Activated naive CD8-positive, alpha-beta T cell treated with anti-CD3 and anti-CD28 coated beads for 36 hours (primary cell): ENCODE data around the gene SNRK. TPM values are rescaled to one million over a fixed set of nuclear protein-coding genes. Genes with fewer than 3 reads are reported as not detected.
A peak's percentile ranks its signal among the peaks of the same experiment; 100 is the strongest.

Experiments
- DNase-seq: peaks from one replicate; pipeline ENCODE4 v3.0.0; 2021
- H3K27ac Mint-ChIP-seq: one replicate; pipeline ENCODE4 v1.8.0; 2022; ENCODE audit warnings: mild to moderate bottlenecking, moderate library complexity, mixed read lengths
- H3K27me3 Mint-ChIP-seq: one replicate; pipeline ENCODE4 v1.8.0; 2022; ENCODE audit warnings: mild to moderate bottlenecking, mixed read lengths
- H3K36me3 Mint-ChIP-seq: one replicate; pipeline ENCODE4 v1.8.0; 2021; ENCODE audit warnings: mild to moderate bottlenecking, mixed read lengths
- H3K4me1 Mint-ChIP-seq: one replicate; pipeline ENCODE4 v1.8.0; 2021; ENCODE audit warnings: mixed read lengths
- H3K4me3 Mint-ChIP-seq: one replicate; pipeline ENCODE4 v1.8.0; 2022; ENCODE audit warnings: mild to moderate bottlenecking, moderate library complexity, mixed read lengths
- H3K9me3 Mint-ChIP-seq: one replicate; pipeline ENCODE4 v1.8.0; 2022; ENCODE audit warnings: mixed read lengths
- total RNA-seq, 2 experiments: library from RNA; stranded (reverse); gene quantifications; one replicate each; pipeline ENCODE4 v1.2.3, GENCODE V29; 2021

The SNRK gene, protein sequence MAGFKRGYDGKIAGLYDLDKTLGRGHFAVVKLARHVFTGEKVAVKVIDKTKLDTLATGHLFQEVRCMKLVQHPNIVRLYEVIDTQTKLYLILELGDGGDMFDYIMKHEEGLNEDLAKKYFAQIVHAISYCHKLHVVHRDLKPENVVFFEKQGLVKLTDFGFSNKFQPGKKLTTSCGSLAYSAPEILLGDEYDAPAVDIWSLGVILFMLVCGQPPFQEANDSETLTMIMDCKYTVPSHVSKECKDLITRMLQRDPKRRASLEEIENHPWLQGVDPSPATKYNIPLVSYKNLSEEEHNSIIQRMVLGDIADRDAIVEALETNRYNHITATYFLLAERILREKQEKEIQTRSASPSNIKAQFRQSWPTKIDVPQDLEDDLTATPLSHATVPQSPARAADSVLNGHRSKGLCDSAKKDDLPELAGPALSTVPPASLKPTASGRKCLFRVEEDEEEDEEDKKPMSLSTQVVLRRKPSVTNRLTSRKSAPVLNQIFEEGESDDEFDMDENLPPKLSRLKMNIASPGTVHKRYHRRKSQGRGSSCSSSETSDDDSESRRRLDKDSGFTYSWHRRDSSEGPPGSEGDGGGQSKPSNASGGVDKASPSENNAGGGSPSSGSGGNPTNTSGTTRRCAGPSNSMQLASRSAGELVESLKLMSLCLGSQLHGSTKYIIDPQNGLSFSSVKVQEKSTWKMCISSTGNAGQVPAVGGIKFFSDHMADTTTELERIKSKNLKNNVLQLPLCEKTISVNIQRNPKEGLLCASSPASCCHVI
- total RNA-seq: 10 to 100 TPM; 26.8 to 29.3 TPM

DNA sequence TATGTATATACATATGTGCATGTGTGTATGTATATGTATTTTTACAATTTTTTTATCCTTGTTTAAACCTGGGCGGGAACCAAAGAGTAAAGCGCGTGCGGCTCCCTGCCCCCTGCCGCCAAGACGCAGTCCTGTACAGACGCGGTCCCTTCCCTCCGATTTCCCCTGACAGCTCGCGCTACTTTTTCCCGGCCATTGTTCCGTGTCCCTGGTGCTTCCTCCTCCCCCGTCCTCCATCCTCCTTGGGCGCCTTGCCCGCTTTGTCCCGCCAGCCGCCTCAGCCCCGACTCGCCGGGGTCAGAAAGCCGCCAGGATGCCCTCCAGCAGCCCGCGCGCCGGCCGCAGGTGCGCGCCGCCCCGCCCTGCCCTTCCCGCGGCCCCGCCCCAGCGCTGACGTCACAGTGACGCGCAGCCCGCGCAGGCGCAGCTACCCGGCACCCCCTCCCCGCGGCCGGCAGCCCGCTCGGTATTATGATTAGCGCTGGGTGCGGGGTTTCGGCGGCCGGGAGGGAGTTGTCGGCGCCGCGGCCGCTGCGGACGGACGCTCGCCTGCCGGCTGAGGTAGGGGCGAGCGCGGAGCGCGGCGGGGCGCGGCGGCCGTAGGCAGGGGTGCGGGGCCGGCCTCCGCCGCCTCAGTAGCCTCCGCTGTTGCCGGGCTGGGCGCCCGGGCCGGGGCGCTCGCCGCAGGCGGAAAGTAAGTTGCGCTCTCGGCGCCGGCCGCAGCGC is at the start of gene SNRK:
TSS of gene SNRK (plus strand) at position 426 of the 726 bp plus-strand sequence. CDS start 16,664 bp downstream, outside the sequence.
- H3K27ac Mint-ChIP-seq: peak within 1 kb of the TSS; percentile 97
- peak; percentile 92 for DNase-seq
- peak within 1 kb of the TSS; percentile 90 for H3K4me3 Mint-ChIP-seq
- peaks cover 17% of the 10 kb centered on the region for H3K36me3 Mint-ChIP-seq
- no peaks in the 10 kb centered on the region for H3K9me3 Mint-ChIP-seq
- H3K27me3 Mint-ChIP-seq: no peaks in the 10 kb centered on the region
- peaks cover 42% of the 10 kb centered on the region for H3K4me1 Mint-ChIP-seq

DNA sequence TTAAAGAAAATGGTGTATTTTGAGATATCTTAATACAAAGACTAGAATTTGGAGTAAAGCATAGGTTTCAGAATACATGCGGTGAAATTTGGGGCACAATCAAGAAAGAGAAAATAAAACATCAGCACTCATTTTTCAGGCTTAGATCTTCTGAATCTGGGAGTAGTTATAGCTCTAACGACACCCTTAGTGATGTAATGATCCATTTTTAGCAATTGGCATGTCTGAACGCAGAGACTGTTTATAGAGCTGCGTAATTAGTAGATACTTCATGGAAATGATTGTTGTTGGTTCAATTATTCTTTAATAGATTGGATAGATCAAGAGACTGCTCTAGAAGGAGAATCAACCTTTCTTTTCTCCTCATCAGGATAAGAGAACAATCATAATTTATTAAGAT is 47.5 kb upstream of the SNRK start:
- H3K27ac Mint-ChIP-seq: no peak overlapping the region
- peaks cover 19% of the 10 kb centered on the region for H3K4me1 Mint-ChIP-seq
- no peaks in the 10 kb centered on the region for H3K36me3 Mint-ChIP-seq
- no peak for DNase-seq
- H3K9me3 Mint-ChIP-seq: peaks cover 2% of the 10 kb centered on the region
- H3K4me3 Mint-ChIP-seq: no peak overlapping the region
- H3K27me3 Mint-ChIP-seq: no peaks in the 10 kb centered on the region

DNA sequence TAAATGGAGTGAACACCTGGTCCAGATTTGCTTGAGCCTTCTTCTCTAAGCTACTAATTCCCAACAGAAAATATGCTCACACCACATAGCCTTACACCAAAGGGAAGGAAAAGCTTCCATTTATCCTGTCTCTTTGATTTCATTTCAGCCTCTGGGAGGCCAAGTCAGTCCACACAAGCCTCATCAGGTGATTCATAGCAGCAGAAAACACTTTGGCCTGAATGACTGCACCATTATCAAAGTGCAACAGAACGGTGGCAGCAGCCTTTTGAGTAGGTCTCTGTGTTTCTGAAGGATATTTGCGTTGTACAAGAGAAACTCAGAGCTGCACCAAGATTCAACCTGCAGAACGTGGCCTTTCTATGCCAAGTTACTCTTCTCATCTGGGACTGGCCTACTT is 46.6 kb upstream of the SNRK start:
- peaks cover 25% of the 10 kb centered on the region for H3K4me1 Mint-ChIP-seq
- H3K9me3 Mint-ChIP-seq: peaks cover 2% of the 10 kb centered on the region
- no peak overlapping the region for H3K4me3 Mint-ChIP-seq
- DNase-seq: no peak
- no peaks in the 10 kb centered on the region for H3K27me3 Mint-ChIP-seq
- no peak overlapping the region for H3K27ac Mint-ChIP-seq
- H3K36me3 Mint-ChIP-seq: no peaks in the 10 kb centered on the region

DNA sequence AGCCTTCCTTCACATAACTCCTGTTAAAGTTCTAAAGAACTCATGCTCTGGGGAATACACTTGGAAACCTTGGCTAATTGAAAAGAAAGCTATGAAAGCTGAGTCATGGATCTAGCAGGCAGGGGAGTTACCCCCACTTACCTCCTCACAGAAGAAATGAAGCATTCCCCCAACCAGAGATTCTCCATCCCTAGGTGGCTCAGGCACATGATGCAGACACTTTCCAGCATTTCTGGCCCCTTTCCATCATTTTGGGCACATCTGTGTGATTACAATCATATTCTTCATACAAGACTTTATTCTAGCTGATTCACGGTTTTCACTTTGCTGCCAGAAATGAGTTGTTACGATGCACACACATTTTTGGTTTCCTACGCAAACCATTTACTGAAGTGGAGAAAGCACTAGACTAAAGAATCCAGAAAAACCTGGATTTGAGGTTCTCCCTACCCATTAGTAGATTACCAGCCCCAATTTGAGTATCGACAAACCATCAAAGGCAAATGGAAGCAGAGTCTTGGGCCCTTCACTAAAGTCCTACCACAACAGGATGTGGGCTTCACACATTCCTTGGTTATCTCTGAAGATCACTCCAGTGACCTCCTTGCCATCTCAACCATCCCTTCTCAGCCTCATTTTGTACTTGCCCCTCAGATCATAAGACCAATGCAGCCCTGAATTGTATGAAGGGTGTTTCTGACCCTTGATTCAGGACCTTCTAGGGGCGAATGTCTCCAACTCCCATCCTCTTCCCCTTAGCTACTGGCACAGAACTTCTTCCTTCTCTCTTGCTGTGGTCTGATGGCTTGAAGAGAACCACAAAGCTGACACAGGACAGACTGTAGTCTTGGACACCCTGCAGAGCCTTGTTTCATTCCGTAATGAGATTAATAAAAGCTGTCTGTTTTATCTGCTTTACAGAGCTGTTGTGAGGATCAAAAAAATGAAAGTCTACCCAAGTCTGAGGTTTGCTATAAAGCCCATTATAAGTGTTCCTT is 42.5 kb upstream of the SNRK start:
- H3K27ac Mint-ChIP-seq: peak overlapping the region; percentile 49
- H3K27me3 Mint-ChIP-seq: no peaks in the 10 kb centered on the region
- no peak overlapping the region for H3K4me3 Mint-ChIP-seq
- peaks cover 1% of the 10 kb centered on the region for H3K9me3 Mint-ChIP-seq
- H3K36me3 Mint-ChIP-seq: no peaks in the 10 kb centered on the region
- DNase-seq: no peak
- peaks cover 43% of the 10 kb centered on the region for H3K4me1 Mint-ChIP-seq

DNA sequence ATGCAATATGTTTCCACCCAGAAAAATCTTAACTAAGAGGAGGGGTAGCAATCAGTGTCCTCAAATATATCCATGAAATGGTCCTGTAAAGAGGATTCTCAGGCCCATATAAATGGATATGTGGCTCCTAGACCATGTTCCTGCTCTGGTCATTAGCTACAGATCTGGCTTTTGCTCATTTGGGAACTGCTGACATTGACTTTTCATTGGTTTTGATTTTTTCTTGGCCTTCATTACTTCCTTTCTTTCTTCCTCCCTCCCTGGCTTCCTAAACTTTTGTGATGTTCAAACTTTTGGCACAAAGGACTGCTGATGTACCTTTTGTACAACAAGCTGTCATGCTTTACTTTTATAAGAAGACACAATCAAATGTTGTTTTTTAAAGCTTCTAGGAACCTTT is 41.6 kb upstream of the SNRK start:
- no peak overlapping the region for H3K4me3 Mint-ChIP-seq
- H3K9me3 Mint-ChIP-seq: peaks cover 1% of the 10 kb centered on the region
- no peaks in the 10 kb centered on the region for H3K27me3 Mint-ChIP-seq
- no peaks in the 10 kb centered on the region for H3K36me3 Mint-ChIP-seq
- no peak overlapping the region for H3K27ac Mint-ChIP-seq
- H3K4me1 Mint-ChIP-seq: peaks cover 41% of the 10 kb centered on the region
- no peak for DNase-seq

DNA sequence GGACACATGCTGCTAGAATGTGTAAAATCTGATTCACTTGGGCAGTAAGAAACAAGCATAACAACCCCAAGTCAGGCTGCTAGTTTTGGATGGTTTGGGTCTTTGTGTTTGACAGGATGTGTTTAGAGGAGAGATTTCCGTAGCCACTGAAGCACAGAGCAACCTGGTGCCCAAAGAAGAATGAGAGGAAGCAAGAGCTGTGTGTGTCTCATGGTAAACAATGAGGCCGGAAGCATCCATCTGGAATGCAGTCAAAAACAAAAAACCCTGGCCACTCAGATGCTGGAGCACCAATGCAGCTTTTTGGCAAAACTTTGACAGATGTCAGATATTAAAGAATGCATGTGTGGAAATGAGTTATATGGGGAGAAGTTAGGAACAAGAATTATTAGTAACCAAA is 39.4 kb upstream of the SNRK start:
- Mint-ChIP-seq H3K4me1 (peaks cover 41% of the 10 kb centered on the region), H3K9me3 (peaks cover 1% of the 10 kb centered on the region), H3K4me3 (no peak overlapping the region), H3K36me3 (no peaks in the 10 kb centered on the region), H3K27me3 (no peaks in the 10 kb centered on the region), H3K27ac (no peak overlapping the region)
- no peak for DNase-seq

DNA sequence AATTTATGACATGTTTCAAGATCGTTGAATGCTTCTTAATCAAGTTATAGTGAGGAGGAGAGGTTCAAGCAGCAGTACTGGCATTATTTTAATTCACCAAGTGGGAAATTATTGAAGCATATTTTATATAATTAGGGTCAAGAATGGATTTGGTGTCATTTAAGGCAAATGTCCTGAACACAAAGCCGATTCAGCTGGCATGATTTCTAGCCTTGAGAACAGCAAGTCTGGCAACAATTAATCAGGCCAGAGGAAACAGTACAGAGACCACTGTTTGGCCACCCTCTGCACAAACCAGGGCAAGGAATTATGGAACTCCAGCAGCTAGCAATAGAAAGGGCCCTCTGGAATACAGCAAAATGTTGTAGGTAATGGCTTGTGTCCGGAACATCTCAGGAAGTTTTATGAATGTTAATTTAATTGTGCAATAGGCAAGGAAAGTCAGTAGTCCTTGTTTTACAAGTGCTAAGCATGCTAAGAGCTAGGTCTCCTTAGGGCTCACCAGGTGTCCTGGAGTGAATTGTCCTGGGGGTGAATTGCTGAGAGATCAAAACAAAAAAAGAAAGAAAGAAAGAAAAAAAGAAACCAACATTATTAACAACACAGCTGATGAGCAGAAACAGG is 38.7 kb upstream of the SNRK start:
- H3K4me3 Mint-ChIP-seq: no peak overlapping the region
- no peaks in the 10 kb centered on the region for H3K27me3 Mint-ChIP-seq
- H3K36me3 Mint-ChIP-seq: no peaks in the 10 kb centered on the region
- DNase-seq: no peak
- peaks cover 1% of the 10 kb centered on the region for H3K9me3 Mint-ChIP-seq
- H3K4me1 Mint-ChIP-seq: peaks cover 41% of the 10 kb centered on the region
- H3K27ac Mint-ChIP-seq: no peak overlapping the region

DNA sequence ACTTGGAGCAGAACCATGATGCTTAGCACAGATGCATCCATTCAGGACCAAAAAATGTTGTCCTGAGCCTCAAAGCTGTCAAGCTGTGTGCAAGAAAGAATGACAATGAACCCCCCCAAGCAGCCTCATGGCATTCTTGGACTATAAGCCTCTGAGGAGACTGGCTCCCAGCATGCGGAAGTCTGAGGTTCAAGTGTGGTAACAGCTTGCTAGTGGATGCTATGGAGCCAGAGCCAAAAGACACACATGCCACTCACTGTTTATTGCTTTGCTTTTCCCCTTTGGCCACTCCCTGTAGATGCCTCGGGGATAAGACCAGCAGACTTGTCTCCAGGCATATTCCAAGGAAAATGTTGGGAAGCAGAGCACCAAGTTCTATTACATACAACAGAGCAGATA is 38.2 kb upstream of the SNRK start:
- Mint-ChIP-seq H3K4me3 (no peak overlapping the region), H3K36me3 (no peaks in the 10 kb centered on the region), H3K4me1 (peaks cover 41% of the 10 kb centered on the region), H3K27ac (no peak overlapping the region), H3K27me3 (no peaks in the 10 kb centered on the region), H3K9me3 (peaks cover 1% of the 10 kb centered on the region)
- DNase-seq: no peak

DNA sequence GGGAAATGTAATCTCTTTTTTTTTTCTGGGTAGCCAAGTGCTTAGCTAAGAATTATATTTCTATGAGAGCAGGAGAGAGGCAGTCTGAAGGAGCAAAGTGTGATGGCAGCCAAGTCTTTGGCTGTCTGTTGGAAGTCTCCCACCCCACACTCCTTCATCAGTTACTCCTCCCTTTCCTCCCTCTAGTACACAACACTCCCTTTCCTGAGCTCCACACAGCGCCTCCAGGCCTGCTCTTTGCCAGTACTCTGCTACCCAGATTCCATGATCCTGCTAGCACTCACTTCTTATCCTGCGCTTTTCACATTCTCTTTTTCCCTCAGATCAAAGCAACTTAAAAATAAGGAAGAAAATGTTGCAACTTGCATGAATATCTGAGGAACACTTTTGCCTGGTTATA is 37.4 kb upstream of the SNRK start:
- DNase-seq: no peak
- Mint-ChIP-seq H3K4me1 (peaks cover 34% of the 10 kb centered on the region), H3K4me3 (no peak overlapping the region), H3K27ac (no peak overlapping the region), H3K27me3 (no peaks in the 10 kb centered on the region), H3K36me3 (no peaks in the 10 kb centered on the region), H3K9me3 (peaks cover 1% of the 10 kb centered on the region)

DNA sequence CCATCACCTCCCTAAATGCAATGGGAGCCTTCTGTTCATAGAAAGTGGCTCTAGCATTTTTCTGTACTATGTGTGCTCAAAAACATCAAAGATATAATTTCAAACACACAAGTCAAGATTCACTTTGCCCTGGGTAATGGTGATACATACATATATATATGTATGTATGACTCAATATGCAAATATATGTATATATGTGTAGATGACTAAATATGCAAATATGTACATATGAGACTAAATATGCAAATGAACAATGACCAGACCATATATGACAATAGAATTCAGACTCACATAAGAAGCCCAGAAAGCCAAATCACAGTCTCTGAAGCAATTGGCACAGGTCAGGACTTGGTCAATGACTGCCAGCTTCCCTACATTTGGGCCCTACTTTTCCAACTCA is 36.9 kb upstream of the SNRK start:
- DNase-seq: no peak
- Mint-ChIP-seq H3K36me3 (no peaks in the 10 kb centered on the region), H3K27me3 (no peaks in the 10 kb centered on the region), H3K4me1 (peaks cover 30% of the 10 kb centered on the region), H3K4me3 (no peak overlapping the region), H3K27ac (no peak overlapping the region), H3K9me3 (peaks cover 1% of the 10 kb centered on the region)

DNA sequence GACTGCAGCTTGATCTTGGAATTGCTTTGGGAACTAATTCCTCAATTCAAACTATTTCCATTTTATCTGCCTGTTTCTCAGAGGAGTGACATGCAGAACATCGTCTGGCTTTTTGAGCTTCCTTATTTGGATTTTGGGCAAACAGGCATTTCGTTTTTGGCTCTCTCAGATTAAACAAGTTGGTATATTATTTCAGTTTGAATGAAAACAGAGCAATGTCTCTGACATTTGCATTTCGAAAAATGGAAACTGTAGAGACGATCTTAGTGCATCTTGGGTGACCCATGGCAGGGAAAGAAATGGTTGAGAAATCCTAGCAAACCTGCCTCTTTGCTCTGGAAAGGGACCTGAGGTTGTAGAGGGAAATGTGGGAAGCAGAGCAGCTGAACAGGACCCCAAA is 33.0 kb upstream of the SNRK start:
- no peak overlapping the region for H3K4me3 Mint-ChIP-seq
- DNase-seq: no peak
- H3K36me3 Mint-ChIP-seq: no peaks in the 10 kb centered on the region
- no peak overlapping the region for H3K27ac Mint-ChIP-seq
- no peaks in the 10 kb centered on the region for H3K27me3 Mint-ChIP-seq
- no peaks in the 10 kb centered on the region for H3K9me3 Mint-ChIP-seq
- H3K4me1 Mint-ChIP-seq: peaks cover 18% of the 10 kb centered on the region

DNA sequence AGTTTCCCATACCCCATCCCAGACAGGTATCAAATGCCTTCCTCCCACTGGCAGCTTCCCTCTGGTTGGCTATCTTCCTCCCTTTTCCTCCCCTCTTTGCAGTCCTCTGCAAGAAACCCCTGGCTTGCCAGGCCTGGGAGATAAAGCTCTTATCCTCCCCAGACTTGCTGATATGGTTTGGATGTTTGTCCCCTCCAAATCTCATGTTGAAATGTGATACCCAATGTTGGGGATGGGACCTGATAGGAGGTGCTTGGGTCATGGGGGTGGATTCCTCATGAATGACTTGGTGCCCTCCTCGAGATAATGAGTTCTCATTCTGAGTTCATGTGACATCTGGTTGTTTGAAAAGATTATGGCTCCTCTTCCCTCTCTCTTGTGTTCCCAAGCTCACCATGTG is 32.2 kb upstream of the SNRK start:
- no peaks in the 10 kb centered on the region for H3K27me3 Mint-ChIP-seq
- H3K4me1 Mint-ChIP-seq: peaks cover 16% of the 10 kb centered on the region
- no peaks in the 10 kb centered on the region for H3K9me3 Mint-ChIP-seq
- no peaks in the 10 kb centered on the region for H3K36me3 Mint-ChIP-seq
- no peak for DNase-seq
- no peak overlapping the region for H3K27ac Mint-ChIP-seq
- H3K4me3 Mint-ChIP-seq: no peak overlapping the region

DNA sequence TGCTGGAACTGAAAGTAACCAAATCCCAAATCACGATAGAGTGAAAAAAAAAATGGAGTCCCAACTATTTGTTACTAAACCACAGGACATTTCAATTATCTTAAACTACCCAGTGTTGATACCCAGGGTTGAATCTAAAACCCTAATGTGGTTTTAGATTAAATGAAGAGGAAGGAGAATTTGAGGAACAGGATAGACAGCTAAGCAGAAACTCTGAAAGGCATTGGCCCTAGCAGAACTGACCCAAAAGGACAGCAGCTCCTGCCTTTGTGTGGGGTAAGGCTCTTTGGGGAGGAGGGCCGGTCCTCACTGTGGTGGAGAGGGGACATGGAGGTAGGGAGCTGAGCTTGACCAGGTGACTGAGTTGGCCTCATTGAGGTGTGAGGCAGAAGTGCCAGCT is 30.7 kb upstream of the SNRK start:
- DNase-seq: no peak
- no peaks in the 10 kb centered on the region for H3K36me3 Mint-ChIP-seq
- peaks cover 16% of the 10 kb centered on the region for H3K4me1 Mint-ChIP-seq
- no peak overlapping the region for H3K27ac Mint-ChIP-seq
- no peaks in the 10 kb centered on the region for H3K9me3 Mint-ChIP-seq
- no peaks in the 10 kb centered on the region for H3K27me3 Mint-ChIP-seq
- no peak overlapping the region for H3K4me3 Mint-ChIP-seq
